Inflammatory macrophage treated with lipopolysaccharide for 1 hour (primary cell): Measurements from ENCODE around the gene HOOK2.
"Not testable (repeated sequence)": the region's sequence is repeated elsewhere in the genome, so short reads cannot be mapped to it uniquely, and the experiment has no call there.

ENCODE experiments used
- DNase-seq, 2 donors: peaks; one replicate each; pipeline ENCODE4 v3.0.0-alpha.2; 2020 to 2022

Gene HOOK2

GRCh38 chr19:12720296-12720695, 55.1 kb downstream of the HOOK2 start:
- no peak for DNase-seq

GRCh38 chr19:12715929-12716328, 59.4 kb downstream of the HOOK2 start:
- DNase-seq = no peak

GRCh38 chr19:12715102-12715501, 60.2 kb downstream of the HOOK2 start:
- no peak for DNase-seq

GRCh38 chr19:12713304-12713703, 62.0 kb downstream of the HOOK2 start:
- DNase-seq = not testable (repeated sequence)
